GM18861 (cell line): ENCODE results near the gene MRPS25.
A peak's percentile ranks its signal among the peaks of the same experiment; 100 is the strongest.

Source experiments
- ATAC-seq: cut with Tn5 transposase; IDR thresholded peaks from one replicate; pipeline ENCODE4 v1.9.1; 2021; ENCODE audit not compliant: unreplicated experiment

MRPS25 gene

DNA sequence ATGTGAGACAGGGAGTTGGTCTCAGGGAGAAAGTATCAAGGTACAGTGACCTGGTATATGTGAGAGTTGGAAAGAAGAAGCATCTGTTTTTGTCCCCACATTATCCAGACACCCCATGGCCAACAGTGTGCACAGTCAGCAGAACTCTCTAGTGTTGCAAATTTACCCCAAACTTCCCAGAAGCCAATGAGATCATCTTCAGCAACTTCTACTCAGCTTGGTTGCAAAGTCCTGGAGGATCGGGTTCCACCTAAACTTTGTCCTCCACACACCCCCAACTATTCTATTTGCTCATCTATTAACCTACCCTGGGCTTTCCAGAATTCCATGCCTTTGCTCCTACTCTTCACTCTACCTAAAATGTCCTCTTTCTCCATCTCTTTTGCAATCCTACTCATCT lies 18.1 kb upstream of the MRPS25 start:
- no peak for ATAC-seq

DNA sequence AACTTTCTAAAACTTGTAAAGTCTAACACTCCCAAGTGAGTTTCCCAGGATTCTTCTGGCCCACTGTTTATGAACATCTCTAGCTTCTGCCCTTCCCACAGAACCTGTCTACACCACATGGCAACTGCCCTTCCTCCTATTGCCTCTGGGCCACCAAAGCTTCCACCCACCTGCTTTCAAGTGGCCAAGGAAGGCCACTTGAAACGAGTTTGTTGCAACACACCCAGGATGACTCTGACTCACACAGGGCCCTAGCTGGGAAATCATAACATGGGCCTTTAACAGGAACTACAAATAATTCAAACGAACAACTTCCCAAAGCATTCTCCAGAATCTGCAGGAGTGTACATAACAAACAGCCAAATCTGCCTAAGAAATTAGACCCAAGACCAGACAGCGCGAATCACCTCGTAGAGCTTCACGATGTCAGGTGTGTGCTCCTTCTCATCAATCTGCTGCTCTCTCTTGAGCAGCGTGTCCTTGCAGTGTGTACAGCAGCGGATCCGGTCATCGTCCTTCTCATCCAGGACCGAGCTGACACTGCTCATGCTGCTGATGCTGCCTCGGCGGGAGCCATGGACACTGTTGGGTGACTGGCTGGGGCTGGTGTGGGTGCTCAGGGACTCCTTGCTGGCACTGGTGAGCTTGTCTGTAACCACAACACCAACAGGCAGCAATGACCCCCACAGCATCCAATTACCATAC lies 17.0 kb upstream of the MRPS25 start:
- no peak for ATAC-seq

DNA sequence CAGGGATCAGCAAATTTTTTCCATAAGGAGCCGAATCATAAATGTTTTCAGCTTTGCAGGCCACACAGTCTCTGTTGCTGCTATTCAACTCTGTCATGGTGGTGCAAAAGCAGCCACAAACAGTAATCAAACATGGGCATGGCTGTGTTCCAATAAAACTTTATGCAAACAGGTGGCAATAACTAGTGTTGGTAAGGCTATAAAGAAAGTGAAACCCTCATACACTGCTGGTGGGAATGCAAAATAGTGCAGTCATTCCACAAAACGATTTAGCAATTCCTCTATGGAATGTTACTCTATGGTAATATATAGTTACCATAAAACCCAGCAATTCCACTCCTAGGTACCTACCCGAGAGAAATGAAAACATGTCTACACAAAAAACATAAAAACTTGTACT lies 14.0 kb upstream of the MRPS25 start:
- ATAC-seq = no peak

DNA sequence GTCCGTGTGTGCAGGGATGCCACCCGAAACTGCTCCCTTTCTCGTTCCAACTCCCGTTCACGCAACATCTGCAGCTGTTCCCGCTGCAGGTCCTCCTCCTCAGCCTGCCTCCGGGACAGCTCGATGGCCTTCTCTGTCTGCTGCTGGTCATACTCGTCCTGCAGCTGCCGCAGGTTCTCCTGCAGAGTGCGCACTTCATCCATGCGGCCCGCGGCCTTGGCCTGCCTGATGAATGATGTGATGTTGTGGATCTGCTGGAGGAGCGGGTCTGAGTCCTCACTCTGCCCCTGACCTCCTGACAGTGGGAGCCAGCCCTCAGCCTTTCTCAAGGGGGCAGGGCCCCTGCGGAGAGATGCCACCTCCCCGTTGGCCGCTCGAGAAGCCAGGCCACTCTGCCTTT lies 9.4 kb upstream of the MRPS25 start:
- ATAC-seq = no peak

DNA sequence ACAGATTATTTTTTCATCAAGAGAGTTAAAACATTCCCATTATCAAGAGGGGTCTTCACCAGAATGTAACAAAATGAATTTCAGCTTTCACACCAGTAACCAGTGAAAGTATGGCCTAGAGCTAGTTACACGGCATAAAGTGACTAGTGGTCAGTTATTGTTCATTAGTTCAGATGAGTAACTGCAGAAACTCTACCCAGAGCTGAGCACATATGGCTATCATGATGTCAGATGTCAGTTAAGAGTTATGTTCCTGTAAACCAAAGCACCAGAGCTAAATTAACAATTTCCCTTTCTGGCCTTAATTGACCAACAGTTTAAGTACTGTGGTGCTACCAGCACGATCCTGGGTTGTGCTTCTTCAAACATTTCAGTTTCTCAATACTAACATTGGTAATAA lies 6.6 kb upstream of the MRPS25 start:
- ATAC-seq = no peak

DNA sequence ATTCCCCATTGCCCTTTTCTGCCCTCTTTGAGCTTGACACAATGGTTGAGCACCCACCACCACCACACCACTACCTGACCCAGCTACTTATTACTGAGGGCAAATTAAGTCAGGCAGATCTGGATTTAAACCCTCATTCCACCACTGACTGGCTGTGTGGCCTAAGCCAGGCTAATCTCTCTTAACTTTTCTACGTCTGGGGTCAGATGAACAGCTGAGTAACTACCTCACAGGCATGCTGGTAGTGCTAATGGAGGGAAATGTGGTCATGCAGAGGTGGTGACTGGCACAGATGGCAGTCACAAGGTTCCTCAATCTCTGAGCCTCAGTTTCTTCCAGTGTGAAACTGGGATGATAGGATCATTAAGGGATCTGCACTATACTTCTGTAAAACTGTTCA lies 4.3 kb upstream of the MRPS25 start:
- no peak for ATAC-seq

DNA sequence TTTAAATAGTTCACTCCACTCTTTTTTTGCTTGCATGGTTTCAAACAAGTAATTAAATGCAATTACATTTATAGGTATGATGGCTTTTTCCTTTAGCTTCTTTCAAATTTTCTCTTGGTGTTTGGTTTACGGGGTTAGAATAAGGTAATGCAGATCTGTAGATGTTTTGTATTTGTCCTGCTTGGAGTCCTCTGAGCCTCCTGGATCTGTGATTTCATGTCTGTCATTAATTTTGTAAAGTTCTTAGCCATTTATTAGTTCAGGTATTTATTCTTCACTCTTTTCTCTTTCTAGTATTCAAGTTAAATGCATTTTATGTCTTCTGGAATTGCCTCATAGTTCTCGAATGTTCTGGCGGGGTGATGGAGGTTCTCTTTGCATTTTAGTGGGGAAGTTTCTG lies 1.4 kb upstream of the MRPS25 start:
- ATAC-seq = no peak

GRCh38 chr3:15065550-15066007 lies 464 bp upstream of the MRPS25 start:
- no peak for ATAC-seq

DNA sequence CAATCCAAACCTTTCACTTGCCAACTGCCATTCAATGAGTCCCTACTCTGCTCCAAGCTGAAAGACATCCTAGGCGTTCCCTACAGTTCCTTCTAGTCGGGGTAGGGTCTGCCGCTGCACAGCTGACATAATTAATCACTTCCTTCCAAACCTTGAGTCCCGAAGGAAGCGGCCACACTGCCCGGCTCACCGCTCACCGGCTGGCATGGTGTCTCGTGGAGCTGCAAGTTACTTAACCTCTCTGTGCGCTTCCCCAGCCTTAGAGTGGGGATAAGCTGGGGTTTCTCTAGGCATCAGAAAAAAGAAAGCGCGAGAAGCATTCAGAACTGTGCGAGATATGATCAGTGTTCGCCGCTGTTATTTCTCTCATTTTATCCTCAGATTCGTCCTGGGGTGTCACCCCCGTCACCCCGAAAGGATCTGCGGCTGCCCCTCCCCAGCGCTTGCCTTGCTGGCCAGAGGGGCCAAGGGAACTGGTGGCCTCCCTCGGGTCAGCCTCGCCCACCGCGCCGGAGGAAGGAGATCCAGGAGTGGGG lies 748 bp downstream of the MRPS25 start:
- peak; percentile 12 for ATAC-seq

GRCh38 chr3:15063656-15064286 lies 1.3 kb downstream of the MRPS25 start:
- ATAC-seq = no peak

GRCh38 chr3:15063238-15063637 lies 1.9 kb downstream of the MRPS25 start:
- no peak for ATAC-seq

GRCh38 chr3:15060029-15060428 lies 5.1 kb downstream of the MRPS25 start:
- no peak for ATAC-seq

GRCh38 chr3:15056676-15057404 lies 8.3 kb downstream of the MRPS25 start:
- no peak for ATAC-seq

- peak; percentile 43 for ATAC-seq
Observed at GRCh38 chr3:15055019-15055557, 10.0 kb downstream of the MRPS25 start.

DNA sequence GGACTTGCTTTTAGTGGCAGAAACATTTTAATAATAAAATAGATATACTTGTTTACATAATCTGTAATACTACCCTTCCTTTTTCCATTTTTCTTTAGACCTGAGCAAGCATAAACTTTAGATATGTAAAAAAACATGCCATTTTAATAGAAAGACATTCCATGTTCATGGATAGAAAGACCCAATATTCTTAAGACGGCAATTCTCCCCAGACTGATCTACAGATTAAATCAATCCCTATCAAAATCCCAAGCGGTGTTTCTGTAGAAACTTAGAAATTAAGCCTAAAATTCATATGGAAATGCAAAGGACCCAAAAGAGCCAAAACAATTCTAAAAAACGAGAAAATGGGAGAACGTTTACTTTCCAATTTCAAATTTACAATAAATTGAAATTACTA lies 11.6 kb downstream of the MRPS25 start:
- ATAC-seq = no peak

DNA sequence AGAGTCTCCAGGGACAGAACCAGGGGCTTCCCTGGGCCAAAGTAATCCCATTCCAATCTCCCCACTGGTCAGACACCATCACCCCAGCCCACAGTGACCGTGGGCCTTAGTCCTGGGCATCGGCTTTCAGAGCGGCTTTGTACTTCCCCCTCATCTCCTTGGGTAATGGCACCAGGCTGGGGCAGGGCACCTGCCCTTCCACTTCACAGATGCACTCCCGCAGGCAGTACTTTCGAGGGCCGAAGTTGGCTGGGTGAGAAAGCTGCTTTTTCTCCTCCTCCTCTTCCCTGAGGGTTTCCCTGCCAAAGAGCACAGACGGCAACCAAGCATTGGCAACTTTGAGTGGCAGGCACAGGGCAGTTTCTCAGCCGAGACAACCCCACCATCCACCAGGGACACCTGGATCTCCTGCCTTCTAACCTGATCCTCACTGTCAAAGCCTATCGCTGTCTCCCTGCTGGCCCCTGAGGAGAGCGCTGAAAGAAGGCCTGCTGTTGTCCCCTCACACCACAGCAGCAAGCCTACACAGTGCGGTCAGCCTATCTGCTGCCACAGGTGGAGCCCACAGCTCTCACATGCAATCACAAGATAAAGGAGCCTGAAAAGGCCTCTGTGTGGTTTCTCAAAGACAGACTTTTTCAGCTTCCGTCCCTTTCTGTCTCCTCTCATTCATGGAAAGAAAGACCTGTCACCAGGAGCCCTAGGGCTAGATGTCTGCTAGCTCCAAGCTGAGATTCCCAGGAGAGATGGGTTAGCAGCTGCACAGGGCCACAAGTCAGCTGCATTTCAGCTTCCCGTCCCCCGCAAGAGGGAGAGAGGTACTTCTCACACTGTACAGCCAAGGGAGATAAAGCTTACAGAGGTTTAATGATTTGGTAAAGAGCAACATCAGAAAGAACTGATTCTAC lies 12.5 kb downstream of the MRPS25 start:
- no peak for ATAC-seq

DNA sequence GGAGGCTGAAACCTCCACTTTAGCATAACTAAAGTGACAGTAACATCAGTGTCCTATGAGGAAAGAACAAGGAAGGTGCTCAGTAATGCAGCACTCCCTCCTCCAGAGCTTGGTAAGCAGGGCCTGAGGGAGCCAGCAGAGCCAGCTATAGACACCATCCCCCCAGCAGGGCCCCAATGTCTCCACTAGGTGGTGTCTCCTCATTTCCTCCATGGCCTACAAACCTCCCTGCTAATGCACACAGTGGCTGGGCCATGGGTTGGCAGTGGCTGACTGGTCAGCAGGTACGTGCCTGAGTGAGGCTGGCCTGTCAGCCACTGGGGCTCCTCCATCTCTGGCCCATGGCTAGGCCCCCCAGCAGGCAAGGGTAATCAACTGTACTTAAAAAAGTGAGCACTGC lies 13.6 kb downstream of the MRPS25 start:
- peak; percentile 52 for ATAC-seq

- peak; percentile 78 for ATAC-seq
Observed at GRCh38 chr3:15050405-15051092, 14.6 kb downstream of the MRPS25 start.

- ATAC-seq = no peak
Observed at GRCh38 chr3:15049584-15049983, 15.5 kb downstream of the MRPS25 start.

GRCh38 chr3:15045667-15046066 lies 19.4 kb downstream of the MRPS25 start:
- no peak for ATAC-seq
